Measurements from ENCODE around the gene ULBP1.
"Not testable (repeated sequence)": the region's sequence is repeated elsewhere in the genome, so short reads cannot be mapped to it uniquely, and the experiment has no call there.

ULBP1 gene

DNA sequence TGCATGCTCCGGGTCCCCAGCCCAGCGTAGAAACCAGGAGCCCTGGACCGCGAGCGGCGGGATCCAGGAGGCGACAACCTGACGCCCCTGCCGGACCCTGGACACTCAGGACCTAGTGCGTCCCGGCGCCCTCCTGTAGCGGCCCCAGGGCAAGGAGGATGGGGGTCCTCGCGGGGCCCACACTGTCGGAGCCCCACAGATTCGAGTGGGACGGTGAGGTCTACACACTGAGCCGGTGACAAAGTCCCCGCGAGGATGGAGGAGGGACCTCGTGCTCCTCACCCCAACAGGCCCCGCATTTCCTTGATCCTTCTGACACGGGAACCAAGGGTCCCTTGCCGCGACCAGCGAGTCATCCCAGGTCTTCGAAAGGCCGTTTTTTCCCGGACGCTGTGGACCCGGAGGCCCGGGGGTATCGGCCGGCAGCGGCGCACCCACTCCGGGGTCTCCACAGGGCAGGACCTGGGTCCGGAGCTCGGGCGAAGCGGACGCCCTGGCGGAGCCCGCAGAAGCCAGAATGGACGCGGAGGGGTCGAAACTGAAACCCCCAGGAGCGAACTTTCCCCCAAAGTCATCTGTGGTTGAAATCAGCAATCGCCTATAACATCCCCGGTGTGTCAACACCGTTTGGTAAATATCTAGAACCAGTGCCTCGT, 9.3 kb upstream of the ULBP1 start:
- not testable (repeated sequence) for DNase-seq

DNA sequence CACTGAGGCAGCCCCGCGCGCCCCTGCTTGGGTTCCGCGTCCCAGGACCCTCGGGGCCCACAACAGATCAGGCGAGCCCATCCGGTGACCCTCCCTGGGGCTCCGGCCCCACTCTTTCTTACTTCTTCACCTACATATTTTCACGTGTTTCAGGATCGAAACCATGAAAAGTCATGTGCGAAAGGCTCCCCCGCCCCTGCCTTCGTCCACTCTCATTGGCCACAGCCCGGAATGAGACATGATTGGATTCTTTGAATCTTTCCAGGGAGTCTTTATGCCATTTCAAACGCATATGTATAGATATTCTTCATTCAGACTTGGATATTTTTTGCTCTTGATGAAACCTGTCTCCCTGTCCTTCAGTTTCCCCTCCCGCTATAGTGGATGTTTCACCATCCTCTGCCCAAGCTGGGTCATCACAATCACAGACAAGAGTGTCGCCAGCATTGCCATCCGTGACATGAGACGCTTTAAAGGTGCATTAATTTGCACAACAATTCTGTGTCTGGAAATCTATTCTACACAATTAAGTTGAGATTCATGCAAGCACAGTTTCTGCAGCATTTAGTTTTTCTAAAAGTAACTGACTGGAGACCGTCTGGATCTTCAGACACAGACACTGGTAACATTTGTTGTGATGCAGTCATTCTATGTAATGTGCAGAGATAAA, 8.6 kb upstream of the ULBP1 start:
- not testable (repeated sequence) for DNase-seq

DNA sequence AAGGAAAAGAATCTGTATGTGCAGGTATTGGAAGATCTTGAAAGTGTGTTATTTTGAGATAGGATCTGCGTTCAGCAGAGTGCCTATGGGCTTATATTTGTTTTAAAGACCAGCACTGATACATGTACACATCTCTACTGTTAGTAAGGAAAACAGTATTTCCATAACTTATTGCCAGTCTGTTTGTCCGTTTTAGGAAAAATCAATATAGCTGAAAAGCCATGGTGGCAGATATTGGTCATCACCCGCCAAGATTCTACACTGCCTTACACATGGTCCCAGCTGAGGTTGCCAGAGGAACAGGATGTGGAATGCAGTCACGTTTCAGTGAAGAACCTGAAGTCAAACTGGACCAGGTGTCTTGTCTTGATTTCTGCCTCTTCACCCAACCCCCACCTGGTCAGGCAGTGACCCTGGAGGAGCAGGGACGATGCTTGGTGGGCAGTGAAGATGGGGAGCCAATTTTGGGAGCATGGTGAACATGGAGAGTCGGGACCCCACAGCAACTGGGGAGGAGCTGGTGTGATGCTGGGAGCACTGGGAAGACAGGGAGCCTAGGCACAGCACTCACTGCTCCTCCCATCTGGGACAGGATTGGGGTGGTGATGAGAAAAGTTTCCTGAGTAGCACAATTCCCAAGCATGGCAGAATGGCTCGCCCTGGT, 8.0 kb upstream of the ULBP1 start:
- not testable (repeated sequence) for DNase-seq

DNA sequence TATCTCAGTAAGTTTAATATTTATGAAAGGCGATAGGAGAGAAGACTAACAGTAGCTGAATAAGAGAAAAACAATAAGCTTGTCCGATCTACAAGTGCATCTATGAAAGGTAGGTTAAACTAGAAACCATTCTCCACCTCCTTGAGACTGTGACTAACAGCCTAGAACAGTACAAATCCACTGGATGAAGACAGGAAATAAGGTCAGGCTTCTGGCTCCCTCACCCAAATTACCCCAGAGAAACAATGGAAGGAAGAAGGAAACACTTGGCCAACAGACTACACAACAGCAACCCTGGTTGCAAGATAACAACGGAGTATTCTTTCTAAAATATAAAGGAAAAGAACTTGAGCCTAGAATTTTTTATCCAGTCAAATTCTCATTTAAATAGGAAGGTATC, 5.6 kb upstream of the ULBP1 start:
- DNase-seq: not testable (repeated sequence)

DNA sequence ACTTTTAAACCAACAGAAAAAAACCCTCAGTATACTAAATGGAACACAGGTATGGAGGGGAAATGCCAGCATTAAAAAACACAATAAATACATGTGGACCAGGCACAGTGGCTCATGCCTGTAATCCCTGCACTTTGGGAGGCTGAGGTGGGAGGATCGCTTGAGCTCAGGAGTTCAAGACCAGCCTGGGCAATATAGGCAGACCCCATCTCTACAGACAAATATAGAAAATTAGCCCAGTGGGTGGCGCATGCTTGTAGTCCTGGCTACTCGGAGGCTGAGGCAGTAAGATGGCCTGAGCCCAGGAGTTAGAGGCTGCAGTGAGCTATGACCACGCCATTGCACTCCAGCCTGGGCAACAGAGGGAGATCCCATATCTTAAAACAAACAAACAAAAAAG, 3.9 kb upstream of the ULBP1 start:
- not testable (repeated sequence) for DNase-seq

DNA sequence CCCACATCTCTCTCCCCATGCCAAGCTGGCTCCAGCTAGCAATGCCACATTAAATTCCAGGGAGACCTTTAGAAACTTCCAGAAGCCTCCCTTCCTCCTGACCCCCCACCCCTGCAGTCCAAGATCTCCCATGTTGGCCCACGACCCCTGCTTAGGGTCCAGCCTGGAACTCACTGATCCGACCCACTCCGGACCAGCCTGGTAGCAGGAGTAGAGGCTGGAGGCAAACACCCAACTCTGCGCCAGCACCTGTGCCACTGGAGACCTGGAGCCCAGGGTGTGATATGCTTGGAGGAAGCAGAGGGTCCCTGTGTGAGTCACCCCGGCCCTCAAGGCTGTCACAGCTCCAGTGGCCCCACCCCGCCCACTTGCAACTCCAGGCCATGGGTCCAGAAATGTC, 3.3 kb upstream of the ULBP1 start:
- no peak for DNase-seq

DNA sequence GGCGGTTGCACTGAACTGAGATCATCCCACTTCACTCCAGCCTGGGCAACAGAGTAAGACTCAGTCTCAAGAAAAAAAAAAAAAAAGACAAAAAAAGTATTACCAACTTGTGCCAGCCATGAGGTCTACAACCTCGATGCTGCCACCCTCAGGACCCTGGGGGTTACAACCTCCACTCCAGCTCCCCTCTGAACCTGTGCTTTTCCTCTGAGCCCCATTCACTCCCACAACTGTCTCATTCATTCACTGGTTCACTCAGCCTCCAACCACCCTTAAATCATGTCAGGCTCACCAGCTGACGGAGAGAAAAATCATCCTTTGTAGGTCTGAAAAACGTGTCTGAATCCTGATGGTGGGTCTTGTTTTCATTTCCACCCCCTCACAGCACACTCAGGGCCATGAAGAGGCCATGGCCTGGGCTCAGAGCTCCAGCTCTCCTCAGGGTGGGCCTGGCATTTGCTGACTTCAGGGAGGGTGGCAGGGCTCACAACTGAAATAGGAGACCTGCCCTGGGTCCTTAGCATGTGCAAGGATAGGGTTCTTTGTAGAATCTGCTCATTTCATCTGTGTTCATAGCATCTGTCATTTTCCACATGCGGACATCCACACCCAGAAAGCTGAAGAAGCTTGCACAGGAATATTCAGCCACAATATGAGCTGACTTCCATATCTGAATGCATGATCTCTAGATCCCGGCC, 1.9 kb upstream of the ULBP1 start:
- no peak for DNase-seq

DNA sequence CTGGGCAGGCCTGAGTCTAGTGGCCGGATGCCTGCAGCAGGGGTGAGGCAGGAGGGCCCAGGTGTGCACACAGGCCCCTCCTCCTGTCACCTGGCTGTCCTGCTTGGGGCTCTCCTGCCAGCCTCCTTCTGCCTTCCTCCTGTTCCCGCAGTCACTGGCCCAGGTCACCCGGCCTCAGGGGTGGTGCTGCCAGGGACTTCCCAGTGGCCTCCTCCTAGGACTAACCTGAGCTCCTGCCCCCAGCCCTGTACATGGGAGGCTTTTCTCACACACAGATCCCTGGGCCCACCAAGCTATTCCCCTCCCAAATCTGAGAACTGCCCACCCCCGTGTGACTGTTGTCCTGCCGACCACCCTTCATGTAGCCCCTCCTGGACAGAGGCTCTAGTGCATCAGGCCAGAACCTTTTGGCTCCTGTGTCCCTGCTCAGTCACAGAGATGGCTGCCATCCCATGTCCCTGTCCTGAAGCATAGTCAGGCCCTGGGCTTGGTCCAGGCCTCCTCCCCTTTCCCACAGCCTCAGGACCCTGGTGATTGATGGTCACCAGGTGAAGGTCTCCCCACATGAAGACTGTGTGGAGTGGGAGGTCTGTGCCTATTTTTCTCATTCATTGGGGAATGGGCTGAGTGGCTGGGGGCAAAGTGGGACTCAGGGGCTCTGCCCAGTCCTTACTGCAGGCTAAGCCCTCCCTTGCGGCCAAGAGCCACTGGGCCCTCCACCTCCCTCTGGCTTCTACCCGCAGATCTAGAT, 1.1 kb upstream of the ULBP1 start:
- no peak for DNase-seq

DNA sequence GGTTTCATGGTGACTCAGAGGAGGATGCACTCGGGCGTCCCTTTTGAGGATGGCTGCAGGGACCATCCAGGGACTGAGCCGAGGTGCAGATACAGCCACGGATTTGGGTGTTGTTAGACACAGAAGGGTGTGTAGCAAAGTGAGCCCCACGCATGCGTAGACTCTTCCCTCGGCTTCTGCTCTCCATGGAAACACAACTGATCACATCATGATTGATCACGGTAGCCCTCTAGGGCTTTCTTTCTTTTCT, 606 bp upstream of the ULBP1 start:
- no peak for DNase-seq

DNA sequence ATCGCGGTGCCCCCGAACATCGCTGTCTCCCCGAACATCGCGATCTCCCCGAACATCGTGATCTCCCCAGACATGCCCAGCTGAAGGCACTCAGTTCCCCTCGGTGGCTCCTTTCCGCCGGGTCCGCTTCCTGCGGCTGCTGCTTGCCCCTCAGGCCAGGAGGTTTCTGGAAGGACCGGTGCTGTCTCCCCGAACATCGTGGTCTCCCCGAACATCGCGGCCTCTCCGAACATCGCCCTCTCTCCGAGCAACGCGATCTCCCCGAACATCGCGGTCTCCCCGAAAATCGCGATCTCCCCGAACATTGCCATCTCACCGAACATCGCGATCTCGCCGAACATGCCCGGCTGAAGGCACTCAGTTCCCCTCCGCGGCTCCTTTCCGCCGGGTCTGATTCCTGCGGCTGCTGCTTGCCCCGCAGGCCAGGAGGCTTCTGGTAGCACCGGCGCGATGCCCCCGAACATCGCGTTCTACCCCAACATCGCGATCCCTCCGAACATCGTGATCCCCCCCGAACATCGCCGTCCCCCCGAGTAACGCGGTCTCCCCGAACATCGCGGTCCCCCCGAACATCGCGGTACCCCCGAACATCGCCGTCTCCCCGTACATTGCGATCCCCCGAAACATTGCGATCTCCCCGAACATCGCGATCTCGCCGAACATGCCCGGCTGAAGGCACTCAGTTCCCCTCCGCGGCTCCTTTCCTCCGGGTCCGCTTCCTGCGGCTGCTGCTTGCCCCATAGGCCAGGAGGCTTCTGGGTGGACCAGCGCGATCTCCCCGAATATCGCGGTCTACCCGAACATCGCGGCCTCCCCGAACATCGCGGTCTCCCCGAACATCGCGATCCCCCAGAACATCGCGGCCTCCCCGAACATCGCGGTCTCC, 808 bp downstream of the ULBP1 start:
- DNase-seq: no peak

DNA sequence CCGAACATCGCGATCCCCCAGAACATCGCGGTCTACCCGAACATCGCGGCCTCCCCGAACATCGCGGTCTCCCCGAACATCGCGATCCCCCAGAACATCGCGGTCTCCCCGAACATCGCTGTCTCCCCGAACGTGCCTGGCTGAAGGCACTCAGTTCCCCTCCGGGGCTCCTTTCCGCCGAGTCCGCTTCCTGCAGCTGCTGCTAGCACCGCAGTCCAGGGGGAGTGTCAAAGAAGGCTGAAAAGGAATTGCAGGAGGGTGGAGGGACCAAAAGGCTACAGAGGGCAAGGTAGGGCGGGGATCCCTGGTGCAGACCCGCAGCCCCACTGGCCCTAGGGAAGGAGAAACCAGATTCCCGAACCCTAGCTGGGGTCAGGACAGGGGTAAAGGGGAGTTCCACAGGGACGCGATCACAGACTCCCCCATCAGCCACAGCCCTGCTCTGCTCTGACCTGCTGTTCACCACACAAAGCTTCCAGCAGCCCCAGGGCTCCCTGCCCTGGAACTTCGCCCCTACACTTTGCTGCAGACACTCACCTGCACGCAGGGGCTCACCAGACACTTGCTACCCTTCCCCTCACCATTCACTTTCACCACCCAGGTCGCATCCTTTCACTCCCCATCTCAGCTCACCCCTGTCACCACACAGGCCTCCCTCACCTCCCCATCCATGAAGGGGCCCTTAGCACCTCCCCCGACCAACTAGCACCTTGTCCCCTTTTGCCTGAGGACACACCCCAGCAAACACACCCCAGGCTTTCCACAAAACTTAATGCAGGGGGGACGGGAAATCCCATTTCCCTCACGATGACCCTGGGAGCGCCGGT, 1.7 kb downstream of the ULBP1 start:
- no peak for DNase-seq

DNA sequence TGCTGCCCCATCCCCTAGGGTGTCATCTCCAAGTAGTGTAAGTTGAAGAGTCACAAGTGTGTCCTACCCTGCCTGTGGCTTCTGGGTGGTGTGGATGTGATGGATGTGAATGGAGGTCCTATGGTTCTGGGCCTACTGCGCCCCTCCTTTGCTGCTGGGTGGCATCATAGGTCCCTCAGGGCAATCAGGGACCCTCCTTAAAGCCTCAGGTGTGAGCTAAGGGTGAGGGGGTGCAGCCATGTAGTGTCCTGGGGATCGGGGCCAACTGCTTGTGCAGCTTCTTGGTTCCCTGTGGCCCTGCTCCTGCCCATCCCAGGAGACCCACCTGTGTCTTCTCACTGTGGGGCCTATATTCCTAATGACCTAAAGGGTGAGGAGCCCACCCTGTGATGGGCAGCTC, 2.6 kb downstream of the ULBP1 start:
- DNase-seq: not testable (repeated sequence)

DNA sequence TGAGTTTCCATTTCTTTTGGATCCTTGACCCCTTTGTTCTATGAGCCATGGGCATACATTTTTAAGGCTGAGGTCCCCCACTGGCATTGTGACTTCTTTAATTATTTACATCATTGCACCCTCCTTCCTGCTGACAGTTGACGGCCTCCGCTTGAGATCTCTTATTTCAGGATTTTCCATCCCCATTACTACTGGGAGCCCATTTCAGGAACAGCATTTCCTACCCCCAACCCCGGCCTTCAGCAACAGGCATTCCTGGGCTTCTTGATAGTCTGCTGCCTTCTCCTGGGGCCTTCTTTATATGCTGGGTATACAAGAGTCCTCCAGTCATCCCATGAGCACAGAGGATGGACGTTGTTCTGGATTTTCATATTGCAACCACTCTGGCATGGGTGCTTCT, 3.8 kb downstream of the ULBP1 start:
- DNase-seq: no peak

DNA sequence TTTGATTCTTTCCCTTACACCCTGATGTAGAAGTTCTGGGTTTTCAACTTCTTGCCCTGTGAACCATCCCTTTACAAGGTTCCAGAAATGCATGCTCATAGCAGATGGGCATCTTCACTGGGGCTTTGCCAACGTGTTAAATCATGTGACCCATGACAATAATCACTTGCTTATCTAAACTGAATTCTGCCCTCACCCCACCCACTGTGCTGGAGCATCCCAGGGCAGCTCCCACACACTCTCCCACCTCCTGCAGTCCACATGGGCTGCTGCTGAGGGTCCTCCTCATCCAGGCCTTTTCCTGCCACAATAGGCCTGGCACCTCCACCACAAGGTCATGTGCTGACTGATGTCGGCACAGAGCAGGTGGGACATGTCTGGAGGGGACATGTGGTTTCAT, 4.3 kb downstream of the ULBP1 start:
- DNase-seq: not testable (repeated sequence)

DNA sequence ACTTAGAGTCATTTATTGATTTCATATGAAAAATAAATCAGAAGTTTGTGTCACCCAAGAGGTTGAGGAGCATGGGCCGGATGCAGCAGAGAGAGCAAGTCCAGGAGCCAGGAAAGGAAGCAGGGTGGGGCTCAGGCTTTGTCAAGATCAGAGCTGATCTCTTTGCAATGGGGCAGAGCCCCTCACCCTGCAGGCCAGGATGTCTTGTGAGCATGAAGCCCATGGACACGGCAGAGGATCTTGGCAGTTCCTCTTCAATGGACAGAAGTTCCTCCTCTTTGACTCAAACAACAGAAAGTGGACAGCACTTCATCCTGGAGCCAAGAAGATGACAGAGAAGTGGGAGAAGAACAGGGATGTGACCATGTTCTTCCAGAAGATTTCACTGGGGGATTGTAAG, 5.2 kb downstream of the ULBP1 start:
- not testable (repeated sequence) for DNase-seq

DNA sequence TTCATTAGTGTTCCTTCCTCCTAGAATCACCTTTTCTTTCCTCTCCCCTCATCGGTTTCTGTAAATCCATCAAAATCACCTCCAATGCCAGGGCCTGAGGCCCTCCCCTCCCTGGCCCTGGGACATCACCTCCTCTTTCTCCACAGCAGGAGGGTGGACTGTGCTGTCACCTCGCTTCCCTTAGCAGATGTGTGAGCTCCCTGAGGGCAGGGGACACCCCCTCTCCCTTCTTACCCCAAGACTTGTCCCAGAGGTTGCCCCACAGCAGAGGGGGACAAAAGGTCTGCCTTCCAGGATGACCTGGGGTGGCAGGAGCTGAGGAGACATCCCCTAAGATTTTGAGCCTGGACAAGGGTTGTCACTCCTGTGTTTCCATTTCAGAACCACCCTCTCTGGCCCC, 5.9 kb downstream of the ULBP1 start:
- DNase-seq: no peak

DNA sequence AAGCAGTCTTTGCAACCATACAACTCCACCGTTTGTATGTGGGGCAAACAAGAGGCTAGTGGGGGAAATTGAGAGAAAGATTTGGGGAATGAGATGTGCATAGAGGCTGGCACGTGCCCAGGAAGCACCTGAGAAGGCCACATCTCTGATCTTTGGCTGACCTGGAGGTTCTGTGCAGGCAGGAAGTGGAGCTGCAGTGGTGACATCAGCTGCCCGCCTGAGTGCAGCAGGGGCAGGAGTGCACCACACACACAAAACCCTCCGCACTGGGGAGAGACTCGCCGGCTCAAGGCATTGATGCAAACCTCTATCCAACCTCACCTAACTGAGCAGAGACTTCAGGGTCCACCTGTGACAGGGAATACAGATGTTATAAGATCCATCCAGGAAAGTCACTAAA, 10.7 kb downstream of the ULBP1 start:
- DNase-seq: not testable (repeated sequence)

DNA sequence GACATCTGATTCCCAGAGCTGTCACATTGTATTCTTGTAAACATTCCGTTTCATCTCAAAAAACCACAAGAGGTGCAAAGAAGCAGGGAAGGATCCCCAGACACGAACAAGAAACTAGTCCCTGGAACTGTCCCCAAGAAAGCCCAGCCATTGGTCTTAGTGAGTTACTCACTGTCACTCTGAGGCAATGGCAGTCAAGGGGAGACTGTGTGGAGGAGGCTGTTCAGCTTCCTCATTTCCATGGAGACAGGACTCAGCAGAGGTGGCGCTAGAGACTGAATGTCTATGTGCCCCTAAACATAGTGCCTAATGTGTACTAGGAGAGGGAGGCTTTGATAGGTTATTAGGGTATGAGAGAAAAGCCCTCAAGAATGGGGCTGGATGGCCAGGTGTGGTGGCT, 11.1 kb downstream of the ULBP1 start:
- DNase-seq: no peak

DNA sequence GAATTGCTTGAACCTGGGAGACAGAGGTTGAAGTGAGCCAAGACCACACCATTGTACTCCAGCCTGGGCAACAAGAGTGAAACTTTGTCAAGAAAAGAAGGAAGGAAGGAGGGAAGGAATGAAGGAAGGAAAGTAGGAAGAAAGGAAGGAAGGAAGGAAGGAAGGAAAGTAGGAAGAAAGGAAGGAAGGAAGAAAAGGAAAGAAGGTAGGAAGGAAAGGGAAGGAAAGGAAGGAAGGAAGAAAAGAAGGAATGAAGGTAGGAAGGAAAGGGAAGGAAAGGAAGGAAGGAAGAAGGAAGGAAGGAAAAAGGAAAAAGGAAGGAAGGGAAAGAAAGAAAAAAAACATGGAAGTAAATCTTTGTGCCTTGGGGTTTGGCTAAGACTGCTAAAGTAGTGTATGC, 11.7 kb downstream of the ULBP1 start:
- DNase-seq: no peak

DNA sequence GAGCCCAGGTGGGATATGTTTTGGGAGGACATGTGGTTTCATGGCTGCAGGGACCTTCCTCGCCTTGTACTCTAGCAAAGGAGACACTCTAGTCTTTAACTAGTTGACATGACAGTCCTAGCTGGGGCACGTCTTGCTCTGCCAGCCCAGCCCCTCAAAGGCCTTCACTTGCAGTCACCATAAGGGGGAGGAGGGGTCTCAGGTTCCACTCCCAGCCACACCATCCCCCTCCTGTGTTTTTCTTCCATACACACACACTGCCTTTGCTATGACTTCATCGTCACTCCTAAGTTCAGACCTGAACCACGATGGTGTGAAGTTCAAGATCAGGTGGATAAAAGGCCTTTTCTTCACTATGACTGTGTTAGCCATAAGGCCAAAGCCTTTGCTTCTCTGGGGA, 13.5 kb downstream of the ULBP1 start:
- no peak for DNase-seq

DNA sequence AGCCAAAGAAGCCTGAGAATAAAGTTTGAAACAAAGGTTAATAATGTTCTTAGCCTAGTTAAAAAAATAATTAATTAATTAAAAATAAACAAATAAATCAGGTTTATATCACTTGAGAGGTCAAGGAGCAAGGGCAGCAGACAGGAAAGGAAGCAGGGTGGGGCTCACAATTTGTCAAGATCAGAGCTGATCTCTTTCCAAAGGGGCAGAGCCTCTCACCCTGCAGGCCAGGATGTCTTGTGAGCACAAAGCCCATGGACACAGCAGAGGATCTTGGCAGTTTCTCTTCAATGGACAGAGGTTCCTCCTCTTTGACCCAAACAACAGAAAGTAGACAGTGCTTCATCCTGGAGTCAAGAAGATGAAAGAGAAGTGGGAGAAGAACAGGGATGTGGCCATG, 14.9 kb downstream of the ULBP1 start:
- DNase-seq: no peak
